Mesenchymal stem cell (in vitro differentiated cells and primary cell): Measurements from ENCODE around the gene SETD5.

Experiments used
- DNase-seq: peaks from one replicate; pipeline ENCODE4 v3.0.0-alpha.2; 2013
- H2AFZ ChIP-seq: one replicate; pipeline ENCODE4 v1.6.1; 2013; ENCODE audit warnings: low read depth, mild to moderate bottlenecking, control low read depth, inconsistent platforms, low read length, moderate library complexity
- H2AK5ac ChIP-seq: 2 replicates; pipeline ENCODE4 v1.6.1; 2013; ENCODE audit warnings: low read length, moderate library complexity, mild to moderate bottlenecking, inconsistent platforms; ENCODE audit not compliant: severe bottlenecking
- H2BK120ac ChIP-seq: one replicate; pipeline ENCODE4 v1.6.1; 2013; ENCODE audit warnings: low read depth, mild to moderate bottlenecking, inconsistent platforms, low read length, moderate library complexity
- H2BK12ac ChIP-seq, 2 experiments: one replicate each; pipeline ENCODE4 v1.6.1; 2013; ENCODE audit warnings: inconsistent platforms in 2 of 2, low read length in 2 of 2, mild to moderate bottlenecking in 2 of 2, moderate library complexity in 2 of 2, control low read depth in 1 of 2
- H2BK15ac ChIP-seq: one replicate; pipeline ENCODE4 v1.6.1; 2013; ENCODE audit warnings: mild to moderate bottlenecking, low read depth, inconsistent platforms; ENCODE audit not compliant: poor library complexity, severe bottlenecking
- H2BK5ac ChIP-seq: 2 replicates; pipeline ENCODE4 v1.6.1; 2013; ENCODE audit warnings: low read depth, mild to moderate bottlenecking, low read length, control low read depth, inconsistent platforms; ENCODE audit not compliant: poor library complexity, severe bottlenecking
- H3K14ac ChIP-seq, 2 experiments: one replicate each; pipeline ENCODE4 v1.6.1; 2013; ENCODE audit warnings: inconsistent platforms in 2 of 2, low read length in 2 of 2, control low read depth in 1 of 2, mild to moderate bottlenecking in 1 of 2, moderate library complexity in 1 of 2
- H3K18ac ChIP-seq, 2 experiments: one replicate each; pipeline ENCODE4 v1.6.1; 2013; ENCODE audit warnings: inconsistent platforms in 2 of 2, low read length in 2 of 2, control low read depth in 1 of 2, low read depth in 1 of 2, mild to moderate bottlenecking in 1 of 2
- H3K23ac ChIP-seq, 2 experiments: one replicate each; pipeline ENCODE4 v1.6.1; 2013; ENCODE audit warnings: inconsistent platforms in 2 of 2, low read length in 2 of 2, mild to moderate bottlenecking in 2 of 2, moderate library complexity in 2 of 2, control low read depth in 1 of 2
- H3K27ac ChIP-seq: 2 replicates; pipeline ENCODE4 v1.5.1; 2013; ENCODE audit warnings: mild to moderate bottlenecking, moderate library complexity, low read length, control low read depth, inconsistent platforms; ENCODE audit not compliant: poor library complexity, severe bottlenecking
- H3K27me3 ChIP-seq, 2 experiments: 2 replicates each; pipeline versions ENCODE4 v1.6.1 to v1.7.0; 2013; ENCODE audit warnings: low read length in 2 of 2, mild to moderate bottlenecking in 2 of 2, moderate library complexity in 2 of 2, control low read depth in 1 of 2, inconsistent platforms in 1 of 2; ENCODE audit not compliant: control insufficient read depth in 1 of 2, insufficient read depth in 1 of 2
- H3K36me3 ChIP-seq, 2 experiments: 2 replicates each; pipeline versions ENCODE4 v1.6.1 to v1.7.0; 2013; ENCODE audit warnings: low read length in 2 of 2, control low read depth in 1 of 2, inconsistent platforms in 1 of 2, low read depth in 1 of 2, mild to moderate bottlenecking in 1 of 2; ENCODE audit not compliant: insufficient read depth in 2 of 2, control insufficient read depth in 1 of 2
- H3K4ac ChIP-seq, 2 experiments: one replicate each; pipeline ENCODE4 v1.6.1; 2013; ENCODE audit warnings: inconsistent platforms in 2 of 2, low read length in 2 of 2, mild to moderate bottlenecking in 2 of 2, moderate library complexity in 2 of 2, control low read depth in 1 of 2, low read depth in 1 of 2
- H3K4me1 ChIP-seq: 2 replicates; pipeline ENCODE4 v1.6.1; 2013; ENCODE audit warnings: low read depth, low read length, control low read depth; ENCODE audit not compliant: control insufficient read depth, insufficient read depth
- H3K4me2 ChIP-seq: 2 replicates; pipeline ENCODE4 v1.6.1; 2013; ENCODE audit warnings: low read length, mild to moderate bottlenecking, inconsistent platforms; ENCODE audit not compliant: poor library complexity, severe bottlenecking
- H3K4me3 ChIP-seq, 2 experiments: 2 replicates each; pipeline versions ENCODE4 v1.5.1 to v1.7.0; 2013; ENCODE audit warnings: low read length in 2 of 2, mild to moderate bottlenecking in 2 of 2, control low read depth in 1 of 2, low read depth in 1 of 2; ENCODE audit not compliant: insufficient read depth in 1 of 2
- H3K79me1 ChIP-seq: replicated peaks from 2 replicates; pipeline ENCODE4 v1.6.1; 2013; ENCODE audit warnings: mild to moderate bottlenecking, control low read depth, low read length, inconsistent platforms; ENCODE audit not compliant: poor library complexity, severe bottlenecking
- H3K9ac ChIP-seq: 2 replicates; pipeline ENCODE4 v1.7.0; 2013; ENCODE audit warnings: mild to moderate bottlenecking, low read length, moderate library complexity
- H3K9me3 ChIP-seq: 2 replicates; pipeline ENCODE4 v1.7.0; 2013; ENCODE audit warnings: mild to moderate bottlenecking, low read length; ENCODE audit not compliant: control insufficient read depth
- H4K8ac ChIP-seq: one replicate; pipeline ENCODE4 v1.6.1; 2013; ENCODE audit warnings: inconsistent platforms, mild to moderate bottlenecking, low read length, moderate library complexity
- H4K91ac ChIP-seq: one replicate; pipeline ENCODE4 v1.6.1; 2013; ENCODE audit warnings: mild to moderate bottlenecking, low read length, inconsistent platforms
- WGBS: methylation state at CpG from one replicate; pipeline ENCODE4 v1.1.7; 2013; ENCODE audit warnings: mixed read lengths; 5-methylcytosine and 5-hydroxymethylcytosine counted together

The SETD5 gene

GRCh38 chr3:9476935-9477334 is 79.5 kb downstream of the SETD5 start:
- Histone ChIP-seq H3K27me3 (no peaks in the 10 kb centered on the region), H3K27ac (no peak overlapping the region), H2AFZ (no peak overlapping the region), H3K4me3 (no peak overlapping the region), H2AK5ac (no peak overlapping the region), H2BK5ac (no peak overlapping the region), H4K91ac (no peak overlapping the region), H3K4me2 (no peak overlapping the region), H3K23ac (no peak overlapping the region), H3K9me3 (no peaks in the 10 kb centered on the region), H3K4ac (no peak overlapping the region), H4K8ac (no peak overlapping the region), H2BK15ac (no peak overlapping the region), H3K36me3 (peaks cover 48 to 95% of the 10 kb centered on the region in 2 experiments), H2BK12ac (no peak overlapping the region), H3K4me1 (no peaks in the 10 kb centered on the region), H2BK120ac (no peak overlapping the region), H3K79me1 (peaks cover 38% of the 10 kb centered on the region), H3K18ac (no peak overlapping the region), H3K9ac (no peak overlapping the region), H3K14ac (no peak overlapping the region)
- DNase-seq = no peak
- WGBS = 96% methylated on average over 4 of the region's 5 CpGs

- H2AFZ ChIP-seq = no peak overlapping the region
- no peak overlapping the region for H2BK12ac ChIP-seq
- H3K4ac ChIP-seq = no peak overlapping the region
- H3K4me3 ChIP-seq = no peak overlapping the region
- H3K4me1 ChIP-seq = no peaks in the 10 kb centered on the region
- H2BK5ac ChIP-seq = no peak overlapping the region
- DNase-seq = no peak
- no peak overlapping the region for H3K18ac ChIP-seq
- no CpG with 5 or more reads among the region's 1 CpG for WGBS
- H3K79me1 ChIP-seq = peaks cover 29% of the 10 kb centered on the region
- no peak overlapping the region for H3K14ac ChIP-seq
- H2BK120ac ChIP-seq = no peak overlapping the region
- peaks cover 42 to 91% of the 10 kb centered on the region in 2 experiments for H3K36me3 ChIP-seq
- H3K9me3 ChIP-seq = no peaks in the 10 kb centered on the region
- H3K9ac ChIP-seq = no peak overlapping the region
- no peak overlapping the region for H3K27ac ChIP-seq
- no peak overlapping the region for H2AK5ac ChIP-seq
- no peaks in the 10 kb centered on the region for H3K27me3 ChIP-seq
- no peak overlapping the region for H4K8ac ChIP-seq
- no peak overlapping the region for H3K4me2 ChIP-seq
- no peak overlapping the region for H2BK15ac ChIP-seq
- H3K23ac ChIP-seq = no peak overlapping the region
- no peak overlapping the region for H4K91ac ChIP-seq
These were observed 82.8 kb downstream of the SETD5 start for GRCh38 chr3:9480265-9480664.

- H2AFZ ChIP-seq = no peak overlapping the region
- no peak overlapping the region for H3K18ac ChIP-seq
- no peak overlapping the region for H2BK5ac ChIP-seq
- H2AK5ac ChIP-seq = no peak overlapping the region
- H2BK120ac ChIP-seq = no peak overlapping the region
- no peak overlapping the region for H4K91ac ChIP-seq
- H3K9me3 ChIP-seq = no peaks in the 10 kb centered on the region
- WGBS = 100% methylated on average over 1 of the region's 1 CpG
- H3K9ac ChIP-seq = no peak overlapping the region
- no peak for DNase-seq
- no peak overlapping the region for H3K4me2 ChIP-seq
- H4K8ac ChIP-seq = no peak overlapping the region
- H3K23ac ChIP-seq = no peak overlapping the region
- no peaks in the 10 kb centered on the region for H3K4me1 ChIP-seq
- no peak overlapping the region for H2BK12ac ChIP-seq
- no peak overlapping the region for H3K4ac ChIP-seq
- H3K27ac ChIP-seq = no peak overlapping the region
- H3K14ac ChIP-seq = no peak overlapping the region
- H3K36me3 ChIP-seq = peaks cover 20 to 79% of the 10 kb centered on the region in 2 experiments
- no peak overlapping the region for H2BK15ac ChIP-seq
- H3K79me1 ChIP-seq = peaks cover 8% of the 10 kb centered on the region
- H3K27me3 ChIP-seq = no peaks in the 10 kb centered on the region
- no peak overlapping the region for H3K4me3 ChIP-seq
These were observed 87.8 kb downstream of the SETD5 start for GRCh38 chr3:9485248-9485647.

- no peak overlapping the region for H3K14ac ChIP-seq
- no peak overlapping the region for H2AK5ac ChIP-seq
- H3K4me3 ChIP-seq = no peak overlapping the region
- peaks cover 3 to 30% of the 10 kb centered on the region in 2 experiments for H3K36me3 ChIP-seq
- no peaks in the 10 kb centered on the region for H3K9me3 ChIP-seq
- no peak for DNase-seq
- H3K4me2 ChIP-seq = no peak overlapping the region
- H3K4ac ChIP-seq = no peak overlapping the region
- no peak overlapping the region for H2BK12ac ChIP-seq
- no peaks in the 10 kb centered on the region for H3K79me1 ChIP-seq
- no peak overlapping the region for H4K91ac ChIP-seq
- no peak overlapping the region for H2BK120ac ChIP-seq
- no peak overlapping the region for H3K27ac ChIP-seq
- no peak overlapping the region for H4K8ac ChIP-seq
- no peak overlapping the region for H2AFZ ChIP-seq
- no peak overlapping the region for H3K18ac ChIP-seq
- H3K27me3 ChIP-seq = no peaks in the 10 kb centered on the region
- H3K4me1 ChIP-seq = no peaks in the 10 kb centered on the region
- no peak overlapping the region for H3K23ac ChIP-seq
- no peak overlapping the region for H2BK5ac ChIP-seq
- H2BK15ac ChIP-seq = no peak overlapping the region
- WGBS = 69% methylated on average over 3 of the region's 3 CpGs
- no peak overlapping the region for H3K9ac ChIP-seq
These were observed 94.1 kb downstream of the SETD5 start for GRCh38 chr3:9491506-9491905.
